ENCODE results near the gene RIPOR3.

Gene RIPOR3

DNA sequence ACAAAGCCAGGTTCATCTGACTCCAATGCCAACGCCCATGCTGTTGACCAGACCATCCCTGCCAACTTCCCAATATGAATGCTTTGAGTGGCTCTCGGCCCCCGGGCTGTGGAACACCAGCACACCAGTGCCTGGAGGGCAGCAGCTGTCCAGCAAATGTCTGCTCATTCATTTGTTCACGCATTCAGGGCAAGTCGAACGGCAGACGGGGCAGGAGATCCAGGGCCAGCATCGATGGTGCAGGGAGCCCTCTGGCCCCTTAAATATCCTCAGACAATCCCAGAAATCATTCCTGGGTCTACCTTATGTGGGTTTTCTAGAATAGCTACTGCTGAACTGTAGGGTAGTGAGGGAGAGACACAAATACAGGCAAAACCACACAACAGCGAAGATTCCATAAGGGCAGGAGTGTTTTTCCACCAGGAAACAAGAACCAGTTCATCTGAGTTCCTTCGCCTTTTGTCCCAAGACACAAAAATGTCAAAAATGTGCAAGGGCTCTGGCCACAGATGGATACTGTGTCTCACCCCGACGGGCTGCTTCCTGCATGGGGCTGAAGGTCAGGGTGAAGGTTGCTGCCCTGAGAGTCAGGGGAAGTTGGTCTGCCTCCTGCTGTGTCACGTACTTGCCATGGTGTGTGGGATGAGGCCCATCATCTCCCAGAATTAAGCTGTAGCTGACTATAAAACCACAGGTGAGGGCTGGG, 15.5 kb downstream of the RIPOR3 start:
- Histone ChIP-seq H3K27ac (ENCODE audit: low read depth, low read length, poor library complexity, severe bottlenecking) (no peak overlapping the region), H3K27me3 (ENCODE audit: insufficient read depth, low read length) (0 out of 2 replicates have a peak, but pooled peaks cover 4% of the 10 kb centered on the region), H3K4me1 (ENCODE audit: insufficient read depth, low read length, severe bottlenecking) (no peaks in the 10 kb centered on the region), H3K79me2 (ENCODE audit: insufficient read depth, low read length) (no peaks in the 10 kb centered on the region), H3K4me2 (ENCODE audit: low read length) (no peak overlapping the region), H2AFZ (ENCODE audit: low read length) (no peak overlapping the region), H3K9me2 (ENCODE audit: low read depth, low read length) (no peaks in the 10 kb centered on the region), H3K36me3 (ENCODE audit: insufficient read depth, low read length) (no peaks in the 10 kb centered on the region), H3F3A (ENCODE audit: insufficient read depth, low read length) (no peaks in the 10 kb centered on the region), H4K20me1 (ENCODE audit: insufficient read depth, low read length) (no peaks in the 10 kb centered on the region), H3K9ac (ENCODE audit: low read length) (no peak overlapping the region), H3K9me3 (ENCODE audit: low read length) (no peaks in the 10 kb centered on the region), H3K4me3 (ENCODE audit: low read depth, low read length, poor library complexity, severe bottlenecking) (no peak overlapping the region)
- TF ChIP-seq EZH2 (IDR thresholded peaks at IDR 0.05; ENCODE audit: borderline replicate concordance, low read length): no peak
- TF ChIP-seq, protein P1, sequence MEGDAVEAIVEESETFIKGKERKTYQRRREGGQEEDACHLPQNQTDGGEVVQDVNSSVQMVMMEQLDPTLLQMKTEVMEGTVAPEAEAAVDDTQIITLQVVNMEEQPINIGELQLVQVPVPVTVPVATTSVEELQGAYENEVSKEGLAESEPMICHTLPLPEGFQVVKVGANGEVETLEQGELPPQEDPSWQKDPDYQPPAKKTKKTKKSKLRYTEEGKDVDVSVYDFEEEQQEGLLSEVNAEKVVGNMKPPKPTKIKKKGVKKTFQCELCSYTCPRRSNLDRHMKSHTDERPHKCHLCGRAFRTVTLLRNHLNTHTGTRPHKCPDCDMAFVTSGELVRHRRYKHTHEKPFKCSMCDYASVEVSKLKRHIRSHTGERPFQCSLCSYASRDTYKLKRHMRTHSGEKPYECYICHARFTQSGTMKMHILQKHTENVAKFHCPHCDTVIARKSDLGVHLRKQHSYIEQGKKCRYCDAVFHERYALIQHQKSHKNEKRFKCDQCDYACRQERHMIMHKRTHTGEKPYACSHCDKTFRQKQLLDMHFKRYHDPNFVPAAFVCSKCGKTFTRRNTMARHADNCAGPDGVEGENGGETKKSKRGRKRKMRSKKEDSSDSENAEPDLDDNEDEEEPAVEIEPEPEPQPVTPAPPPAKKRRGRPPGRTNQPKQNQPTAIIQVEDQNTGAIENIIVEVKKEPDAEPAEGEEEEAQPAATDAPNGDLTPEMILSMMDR (IDR thresholded peaks at IDR 0.05; ENCODE audit: low read length): no peak

DNA sequence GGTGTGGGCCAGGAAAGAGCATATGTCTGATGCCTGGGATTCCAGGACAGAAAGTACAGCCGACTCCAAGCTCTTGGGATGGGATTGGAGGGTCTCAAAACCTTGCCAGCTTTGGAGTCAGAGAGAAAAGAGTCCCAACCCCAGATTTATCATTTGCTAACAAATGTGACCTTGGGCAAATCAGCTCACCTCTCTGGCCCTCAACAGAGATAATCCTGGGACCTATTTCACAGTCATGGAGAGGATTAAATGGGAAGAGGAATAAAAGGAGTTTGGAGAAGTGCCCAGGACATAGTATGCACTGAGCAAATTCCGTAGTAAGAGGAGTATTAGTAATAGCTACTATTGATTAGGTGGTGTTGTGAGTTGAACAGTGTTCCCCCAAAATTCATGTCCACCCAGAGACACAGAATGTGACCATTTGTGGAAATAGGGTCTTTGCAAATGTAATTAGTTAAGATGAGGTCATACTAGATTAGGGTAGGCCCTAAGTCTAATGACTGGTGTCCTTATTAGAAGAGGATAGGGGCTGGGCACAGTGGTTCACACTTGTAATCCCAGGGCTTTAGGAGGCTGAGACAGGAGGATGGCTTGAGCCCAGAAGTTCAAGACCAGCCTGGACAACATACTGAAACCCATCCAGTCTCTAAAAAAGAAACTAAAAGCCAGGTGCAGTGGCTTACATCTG, 17.1 kb downstream of the RIPOR3 start:
- Histone ChIP-seq H3K9me3 (ENCODE audit: low read length) (no peaks in the 10 kb centered on the region), H3K79me2 (ENCODE audit: insufficient read depth, low read length) (no peaks in the 10 kb centered on the region), H2AFZ (ENCODE audit: low read length) (no peak overlapping the region), H3K36me3 (ENCODE audit: insufficient read depth, low read length) (no peaks in the 10 kb centered on the region), H3K9me2 (ENCODE audit: low read depth, low read length) (no peaks in the 10 kb centered on the region), H3K4me1 (ENCODE audit: insufficient read depth, low read length, severe bottlenecking) (no peaks in the 10 kb centered on the region), H4K20me1 (ENCODE audit: insufficient read depth, low read length) (no peaks in the 10 kb centered on the region), H3K9ac (ENCODE audit: low read length) (no peak overlapping the region), H3K4me3 (ENCODE audit: low read depth, low read length, poor library complexity, severe bottlenecking) (no peak overlapping the region), H3K27ac (ENCODE audit: low read depth, low read length, poor library complexity, severe bottlenecking) (no peak overlapping the region), H3K4me2 (ENCODE audit: low read length) (no peak overlapping the region), H3F3A (ENCODE audit: insufficient read depth, low read length) (no peaks in the 10 kb centered on the region), H3K27me3 (ENCODE audit: insufficient read depth, low read length) (0 out of 2 replicates have a peak, but pooled peaks cover 4% of the 10 kb centered on the region)
- TF ChIP-seq, protein P1 (IDR thresholded peaks at IDR 0.05; ENCODE audit: low read length): no peak
- no peak for TF ChIP-seq EZH2 (IDR thresholded peaks at IDR 0.05; ENCODE audit: borderline replicate concordance, low read length)

DNA sequence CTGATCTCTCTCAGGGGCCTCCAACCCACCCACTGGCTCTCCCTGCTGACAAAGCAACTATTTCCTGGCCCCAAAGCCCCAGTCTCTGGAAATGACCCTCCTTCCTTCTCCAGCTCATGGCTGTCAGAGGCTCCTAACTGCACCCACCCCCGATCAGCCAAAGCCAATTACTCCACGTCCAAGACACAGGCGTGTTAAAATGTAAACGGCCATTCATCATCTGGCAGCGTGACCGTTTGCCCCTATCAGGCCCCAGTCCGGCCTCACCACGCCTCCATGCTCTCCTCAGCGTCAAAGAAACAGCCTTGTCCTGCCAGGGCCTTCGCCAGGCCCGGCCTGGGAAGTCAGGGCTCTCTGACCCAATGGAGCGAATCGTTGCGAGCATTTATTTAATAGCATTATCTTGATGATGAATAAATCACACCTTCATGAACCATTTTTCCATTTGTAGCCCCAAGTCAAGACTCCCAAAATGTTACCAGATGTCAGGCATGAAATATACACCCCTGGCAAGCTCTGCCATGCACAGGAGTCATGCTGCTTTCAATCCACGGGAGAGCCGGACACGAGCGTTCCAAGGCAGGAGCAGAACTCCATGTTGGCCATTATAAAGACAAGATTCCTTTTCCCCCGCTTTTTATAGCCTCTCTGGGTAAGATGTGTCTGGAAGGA, 17.7 kb downstream of the RIPOR3 start:
- H3K36me3 ChIP-seq (ENCODE audit: insufficient read depth, low read length): no peaks in the 10 kb centered on the region
- no peaks in the 10 kb centered on the region for H3K9me2 ChIP-seq (ENCODE audit: low read depth, low read length)
- H3K27me3 ChIP-seq (ENCODE audit: insufficient read depth, low read length): 0 out of 2 replicates have a peak, but pooled peaks cover 4% of the 10 kb centered on the region
- no peak overlapping the region for H2AFZ ChIP-seq (ENCODE audit: low read length)
- H3K9me3 ChIP-seq (ENCODE audit: low read length): no peaks in the 10 kb centered on the region
- H3K9ac ChIP-seq (ENCODE audit: low read length): no peak overlapping the region
- no peaks in the 10 kb centered on the region for H3F3A ChIP-seq (ENCODE audit: insufficient read depth, low read length)
- no peaks in the 10 kb centered on the region for H4K20me1 ChIP-seq (ENCODE audit: insufficient read depth, low read length)
- TF ChIP-seq EZH2 (IDR thresholded peaks at IDR 0.05; ENCODE audit: borderline replicate concordance, low read length): no peak
- TF ChIP-seq, protein P1 (IDR thresholded peaks at IDR 0.05; ENCODE audit: low read length): no peak
- H3K4me3 ChIP-seq (ENCODE audit: low read depth, low read length, poor library complexity, severe bottlenecking): no peak overlapping the region
- no peak overlapping the region for H3K4me2 ChIP-seq (ENCODE audit: low read length)
- no peaks in the 10 kb centered on the region for H3K79me2 ChIP-seq (ENCODE audit: insufficient read depth, low read length)
- no peaks in the 10 kb centered on the region for H3K4me1 ChIP-seq (ENCODE audit: insufficient read depth, low read length, severe bottlenecking)
- no peak overlapping the region for H3K27ac ChIP-seq (ENCODE audit: low read depth, low read length, poor library complexity, severe bottlenecking)
